HepG2 (cell line): ENCODE results near the gene MRFAP1. TPM values are rescaled to one million over a fixed set of nuclear protein-coding genes. Genes with fewer than 3 reads are reported as not detected.

Source experiments
- CTCF ChIP-seq: sonication (generic); formaldehyde crosslinking; IDR thresholded peaks from 2 replicates; pipeline ENCODE4 v1.5.0; 2020; ENCODE audit warnings: mild to moderate bottlenecking, missing genetic modification reagents, moderate library complexity
- GMEB2 ChIP-seq: IDR thresholded peaks from 2 replicates; pipeline ENCODE4 v1.6.1; 2016; ENCODE audit warnings: missing biosample characterization, missing genetic modification reagents, low read depth
- KAT2B ChIP-seq: fragments of 150-350 bp; IDR thresholded peaks from 2 replicates; pipeline ENCODE4 v1.6.1; 2014; ENCODE audit warnings: low read depth, low read length, borderline replicate concordance
- MAF1 ChIP-seq: sonication (generic); formaldehyde crosslinking; IDR thresholded peaks from 2 replicates; pipeline ENCODE4 v1.5.0; 2020; ENCODE audit warnings: missing genetic modification reagents, borderline replicate concordance
- MTERF4 ChIP-seq: sonication (generic); formaldehyde crosslinking; IDR thresholded peaks from 2 replicates; pipeline ENCODE4 v1.8.0; 2023; ENCODE audit warnings: mild to moderate bottlenecking, missing genetic modification reagents
- MXD4 ChIP-seq: IDR thresholded peaks from 2 replicates; pipeline ENCODE4 v1.6.1; 2016; ENCODE audit warnings: mild to moderate bottlenecking, missing biosample characterization, missing genetic modification reagents
- NONO ChIP-seq, 2 experiments: fragments of 450-650 bp in 1 of 2; sonication (generic) in 1 of 2; formaldehyde crosslinking in 1 of 2; IDR thresholded peaks in 1 of 2; conservative IDR thresholded peaks in 1 of 2; 2 replicates each; pipeline versions ENCODE4 v1.6.1 to v1.8.0; 2017 to 2022; ENCODE audit warnings: mild to moderate bottlenecking in 1 of 2, missing genetic modification reagents in 1 of 2, moderate library complexity in 1 of 2
- RFX1 ChIP-seq: fragments of 450-650 bp; IDR thresholded peaks from 2 replicates; pipeline ENCODE4 v1.6.1; 2017
- SMAD3 ChIP-seq: sonication (generic); formaldehyde crosslinking; IDR thresholded peaks from 2 replicates; pipeline ENCODE4 v1.4.0; 2020; ENCODE audit warnings: missing genetic modification reagents
- SP2 ChIP-seq: sonication (generic); formaldehyde crosslinking; IDR thresholded peaks from 2 replicates; pipeline ENCODE4 v1.5.1; 2020; ENCODE audit warnings: mild to moderate bottlenecking, missing genetic modification reagents
- TOPORS ChIP-seq: sonication (generic); formaldehyde crosslinking; IDR thresholded peaks from 2 replicates; pipeline ENCODE4 v1.8.0; 2023; ENCODE audit warnings: mild to moderate bottlenecking, missing genetic modification reagents
- YY1 ChIP-seq: IDR thresholded peaks from 2 replicates; pipeline ENCODE4 v1.6.1; 2011; ENCODE audit warnings: low read length, low read depth, moderate library complexity, mild to moderate bottlenecking; ENCODE audit not compliant: insufficient read depth, insufficient replicate concordance
- ZBTB14 ChIP-seq: sonication (generic); formaldehyde crosslinking; IDR thresholded peaks from 2 replicates; pipeline ENCODE4 v1.4.0; 2020; ENCODE audit warnings: missing genetic modification reagents
- ZBTB44 ChIP-seq: sonication (generic); formaldehyde crosslinking; IDR thresholded peaks from 2 replicates; pipeline ENCODE4 v1.4.0; 2020; ENCODE audit warnings: missing genetic modification reagents
- ZKSCAN5 ChIP-seq: sonication (generic); formaldehyde crosslinking; IDR thresholded peaks from 2 replicates; pipeline ENCODE4 v1.5.1; 2020; ENCODE audit warnings: mild to moderate bottlenecking, missing genetic modification reagents
- ZNF263 ChIP-seq: sonication (generic); formaldehyde crosslinking; IDR thresholded peaks from 2 replicates; pipeline ENCODE4 v1.4.0; 2020; ENCODE audit warnings: missing genetic modification reagents
- ZNF501 ChIP-seq: sonication (generic); formaldehyde crosslinking; IDR thresholded peaks from 2 replicates; pipeline ENCODE4 v1.5.1; 2020; ENCODE audit warnings: mild to moderate bottlenecking, moderate library complexity, missing genetic modification reagents
- ZNF629 ChIP-seq: sonication (generic); formaldehyde crosslinking; conservative IDR thresholded peaks from 2 replicates; pipeline ENCODE4 v1.5.0; 2020; ENCODE audit warnings: missing genetic modification reagents
- ZNF776 ChIP-seq: sonication (generic); formaldehyde crosslinking; IDR thresholded peaks from 2 replicates; pipeline ENCODE4 v1.4.0; 2020; ENCODE audit warnings: mild to moderate bottlenecking, missing genetic modification reagents
- ZNF839 ChIP-seq: sonication (generic); formaldehyde crosslinking; IDR thresholded peaks from 2 replicates; pipeline ENCODE4 v1.4.0; 2020; ENCODE audit warnings: missing genetic modification reagents, mild to moderate bottlenecking, borderline replicate concordance
- polyA plus RNA-seq, 8 experiments: library from polyadenylated mRNA; depleted of rRNA in 3 of 8; stranded (reverse) in 7 of 8; unstranded in 1 of 8; fragments of >200 nt; fragmentation: Illumina TruSeq in 4 of 8; extraction: Trizol in 4 of 8; gene quantifications; 2 replicates each; pipeline versions ENCODE4 v1.2.1 to v1.2.3, GENCODE V29; 2011 to 2016; ENCODE audit warnings: low read depth in 4 of 8, missing spikeins in 1 of 8, mixed read lengths in 1 of 8; ENCODE audit not compliant: insufficient read depth in 1 of 8
- total RNA-seq, 5 experiments: library from RNA; depleted of rRNA; stranded (reverse); fragments of >200 nt; fragmentation: Illumina TruSeq; extraction: Trizol; gene quantifications; 2 replicates each; pipeline ENCODE4 v1.2.3, GENCODE V29; 2016; ENCODE audit warnings: low read depth in 1 of 5

Gene MRFAP1
- total and polyA plus RNA-seq, 2 of the 13 experiments (the other 11 are each of a cell fraction or from before 2014, with no cell fraction given): 112 to 158 TPM

- TF ChIP-seq CTCF (no peak), ZBTB44 (CRISPR knock-in tag) (0 out of 2 replicates have a peak, but pooled peaks have one; percentile 71), ZNF263 (CRISPR knock-in tag) (no peak), SMAD3 (CRISPR knock-in tag) (no peak; the same call in 1 of the 2 replicates), ZBTB14 (CRISPR knock-in tag) (peak; percentile 100), ZKSCAN5 (no peak), ZNF629 (CRISPR knock-in tag) (no peak), ZNF839 (CRISPR knock-in tag) (no peak), MAF1 (no peak), RFX1 (no peak), MTERF4 (peak; percentile 68; the same call in 1 of the 2 replicates), ZNF501 (CRISPR knock-in tag) (peak; percentile 96), YY1 (peak; percentile 95), NONO (IDR thresholded peaks at IDR 0.05) (no peak), NONO (CRISPR knock-in tag; conservative IDR thresholded peaks at IDR 0.05) (peak; percentile 96), ZNF776 (CRISPR knock-in tag) (no peak), TOPORS (0 out of 2 replicates have a peak, but pooled peaks have one; percentile 41), MXD4 (CRISPR knock-in tag) (peak; percentile 18; the same call in 1 of the 2 replicates), SP2 (CRISPR knock-in tag) (0 out of 2 replicates have a peak, but pooled peaks have one; percentile 55), GMEB2 (peak; percentile 99), KAT2B (no peak)
Observed at GRCh38 chr4:6640292-6641163, at the start of gene MRFAP1 (continued).
